Measurements from ENCODE around the gene FGB. TPM values are rescaled to one million over a fixed set of nuclear protein-coding genes. Genes with fewer than 3 reads are reported as not detected.

FGB gene
- total and polyA plus RNA-seq, 2 of the 13 experiments (the other 11 are each of a cell fraction or from before 2014, with no cell fraction given), result 226 to 784 TPM

DNA sequence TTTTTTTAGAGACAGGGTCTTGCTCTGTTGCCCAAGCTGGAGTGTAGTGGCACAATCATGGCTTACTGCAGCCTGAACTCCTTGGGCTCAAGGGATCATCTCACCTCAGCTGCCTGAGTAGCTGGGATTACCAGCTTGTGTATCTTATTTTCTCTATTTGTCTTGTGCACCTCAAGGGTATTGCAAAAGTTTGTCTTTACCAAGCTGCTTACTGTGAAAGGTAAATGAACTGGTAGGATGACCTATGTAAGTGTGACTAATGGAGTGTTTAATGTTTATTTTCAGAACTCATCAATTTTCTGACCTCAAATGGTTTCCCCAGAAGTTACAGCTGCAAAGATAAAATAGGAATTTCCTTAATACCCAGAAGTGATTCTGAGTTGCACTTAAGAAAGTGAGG is 33.0 kb downstream of the FGB start (continued):
- TF ChIP-seq MED13 (CRISPR knock-in tag; IDR thresholded peaks at IDR 0.05) (peak; percentile 88), CCDC6 (CRISPR knock-in tag; IDR thresholded peaks at IDR 0.05) (peak; percentile 47; the same call in 1 of the 2 replicates), EP300 (IDR thresholded peaks at IDR 0.05; ENCODE audit: low read depth in 2 of 2, low read length in 2 of 2) (peak in 1 of 2 experiments; percentile 98; a peak in 2 of 4 replicates), EP300 (CRISPR knock-in tag; IDR thresholded peaks at IDR 0.05; ENCODE audit: borderline replicate concordance) (peak; percentile 83; the same call in 1 of the 2 replicates), MTF1 (CRISPR knock-in tag; IDR thresholded peaks at IDR 0.05) (no peak), ZKSCAN8 (CRISPR knock-in tag; IDR thresholded peaks at IDR 0.05; ENCODE audit: borderline replicate concordance) (0 out of 2 replicates have a peak, but pooled peaks have one; percentile 30), NR2F6 (IDR thresholded peaks at IDR 0.05) (peak; percentile 87), NR2F6 (CRISPR knock-in tag; IDR thresholded peaks at IDR 0.05) (peak; percentile 84), POGZ (CRISPR knock-in tag; IDR thresholded peaks at IDR 0.05) (peak; percentile 65), ZNF121 (CRISPR knock-in tag; IDR thresholded peaks at IDR 0.05) (peak; percentile 94), HMG20A (CRISPR knock-in tag; IDR thresholded peaks at IDR 0.05; ENCODE audit: borderline replicate concordance) (peak; percentile 99), ZBTB20 (CRISPR knock-in tag; IDR thresholded peaks at IDR 0.05; ENCODE audit: borderline replicate concordance, low read depth) (peak; percentile 88; the same call in 1 of the 2 replicates), ESRRA (CRISPR knock-in tag; IDR thresholded peaks at IDR 0.05; ENCODE audit: low read depth) (0 out of 2 replicates have a peak, but pooled peaks have one; percentile 30), ZNF564 (CRISPR knock-in tag; IDR thresholded peaks at IDR 0.05) (0 out of 2 replicates have a peak, but pooled peaks have one; percentile 27), NR2F1 (CRISPR knock-in tag; IDR thresholded peaks at IDR 0.05) (peak; percentile 54 to 81), HNRNPLL (IDR thresholded peaks at IDR 0.05; ENCODE audit: low read depth, low read length, poor library complexity, severe bottlenecking) (no peak), CREM (IDR thresholded peaks at IDR 0.05) (peak; percentile 85), CREM (CRISPR knock-in tag; IDR thresholded peaks at IDR 0.05) (no peak), KLF13 (CRISPR knock-in tag; IDR thresholded peaks at IDR 0.05) (no peak)
- TF ChIP-seq, protein P1, sequence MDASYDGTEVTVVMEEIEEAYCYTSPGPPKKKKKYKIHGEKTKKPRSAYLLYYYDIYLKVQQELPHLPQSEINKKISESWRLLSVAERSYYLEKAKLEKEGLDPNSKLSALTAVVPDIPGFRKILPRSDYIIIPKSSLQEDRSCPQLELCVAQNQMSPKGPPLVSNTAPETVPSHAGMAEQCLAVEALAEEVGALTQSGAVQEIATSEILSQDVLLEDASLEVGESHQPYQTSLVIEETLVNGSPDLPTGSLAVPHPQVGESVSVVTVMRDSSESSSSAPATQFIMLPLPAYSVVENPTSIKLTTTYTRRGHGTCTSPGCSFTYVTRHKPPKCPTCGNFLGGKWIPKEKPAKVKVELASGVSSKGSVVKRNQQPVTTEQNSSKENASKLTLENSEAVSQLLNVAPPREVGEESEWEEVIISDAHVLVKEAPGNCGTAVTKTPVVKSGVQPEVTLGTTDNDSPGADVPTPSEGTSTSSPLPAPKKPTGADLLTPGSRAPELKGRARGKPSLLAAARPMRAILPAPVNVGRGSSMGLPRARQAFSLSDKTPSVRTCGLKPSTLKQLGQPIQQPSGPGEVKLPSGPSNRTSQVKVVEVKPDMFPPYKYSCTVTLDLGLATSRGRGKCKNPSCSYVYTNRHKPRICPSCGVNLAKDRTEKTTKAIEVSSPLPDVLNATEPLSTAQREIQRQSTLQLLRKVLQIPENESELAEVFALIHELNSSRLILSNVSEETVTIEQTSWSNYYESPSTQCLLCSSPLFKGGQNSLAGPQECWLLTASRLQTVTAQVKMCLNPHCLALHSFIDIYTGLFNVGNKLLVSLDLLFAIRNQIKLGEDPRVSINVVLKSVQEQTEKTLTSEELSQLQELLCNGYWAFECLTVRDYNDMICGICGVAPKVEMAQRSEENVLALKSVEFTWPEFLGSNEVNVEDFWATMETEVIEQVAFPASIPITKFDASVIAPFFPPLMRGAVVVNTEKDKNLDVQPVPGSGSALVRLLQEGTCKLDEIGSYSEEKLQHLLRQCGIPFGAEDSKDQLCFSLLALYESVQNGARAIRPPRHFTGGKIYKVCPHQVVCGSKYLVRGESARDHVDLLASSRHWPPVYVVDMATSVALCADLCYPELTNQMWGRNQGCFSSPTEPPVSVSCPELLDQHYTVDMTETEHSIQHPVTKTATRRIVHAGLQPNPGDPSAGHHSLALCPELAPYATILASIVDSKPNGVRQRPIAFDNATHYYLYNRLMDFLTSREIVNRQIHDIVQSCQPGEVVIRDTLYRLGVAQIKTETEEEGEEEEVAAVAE (CRISPR knock-in tag; IDR thresholded peaks at IDR 0.05; ENCODE audit: borderline replicate concordance), result no peak
- TF ChIP-seq, protein P2, sequence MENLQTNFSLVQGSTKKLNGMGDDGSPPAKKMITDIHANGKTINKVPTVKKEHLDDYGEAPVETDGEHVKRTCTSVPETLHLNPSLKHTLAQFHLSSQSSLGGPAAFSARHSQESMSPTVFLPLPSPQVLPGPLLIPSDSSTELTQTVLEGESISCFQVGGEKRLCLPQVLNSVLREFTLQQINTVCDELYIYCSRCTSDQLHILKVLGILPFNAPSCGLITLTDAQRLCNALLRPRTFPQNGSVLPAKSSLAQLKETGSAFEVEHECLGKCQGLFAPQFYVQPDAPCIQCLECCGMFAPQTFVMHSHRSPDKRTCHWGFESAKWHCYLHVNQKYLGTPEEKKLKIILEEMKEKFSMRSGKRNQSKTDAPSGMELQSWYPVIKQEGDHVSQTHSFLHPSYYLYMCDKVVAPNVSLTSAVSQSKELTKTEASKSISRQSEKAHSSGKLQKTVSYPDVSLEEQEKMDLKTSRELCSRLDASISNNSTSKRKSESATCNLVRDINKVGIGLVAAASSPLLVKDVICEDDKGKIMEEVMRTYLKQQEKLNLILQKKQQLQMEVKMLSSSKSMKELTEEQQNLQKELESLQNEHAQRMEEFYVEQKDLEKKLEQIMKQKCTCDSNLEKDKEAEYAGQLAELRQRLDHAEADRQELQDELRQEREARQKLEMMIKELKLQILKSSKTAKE (CRISPR knock-in tag; IDR thresholded peaks at IDR 0.05; ENCODE audit: borderline replicate concordance), result peak; percentile 47; the same call in 1 of the 2 replicates
- TF ChIP-seq, protein P3, sequence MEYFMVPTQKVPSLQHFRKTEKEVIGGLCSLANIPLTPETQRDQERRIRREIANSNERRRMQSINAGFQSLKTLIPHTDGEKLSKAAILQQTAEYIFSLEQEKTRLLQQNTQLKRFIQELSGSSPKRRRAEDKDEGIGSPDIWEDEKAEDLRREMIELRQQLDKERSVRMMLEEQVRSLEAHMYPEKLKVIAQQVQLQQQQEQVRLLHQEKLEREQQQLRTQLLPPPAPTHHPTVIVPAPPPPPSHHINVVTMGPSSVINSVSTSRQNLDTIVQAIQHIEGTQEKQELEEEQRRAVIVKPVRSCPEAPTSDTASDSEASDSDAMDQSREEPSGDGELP (IDR thresholded peaks at IDR 0.05; ENCODE audit: borderline replicate concordance, low read depth), result 0 out of 2 replicates have a peak, but pooled peaks have one; percentile 19
- TF ChIP-seq, protein P4, sequence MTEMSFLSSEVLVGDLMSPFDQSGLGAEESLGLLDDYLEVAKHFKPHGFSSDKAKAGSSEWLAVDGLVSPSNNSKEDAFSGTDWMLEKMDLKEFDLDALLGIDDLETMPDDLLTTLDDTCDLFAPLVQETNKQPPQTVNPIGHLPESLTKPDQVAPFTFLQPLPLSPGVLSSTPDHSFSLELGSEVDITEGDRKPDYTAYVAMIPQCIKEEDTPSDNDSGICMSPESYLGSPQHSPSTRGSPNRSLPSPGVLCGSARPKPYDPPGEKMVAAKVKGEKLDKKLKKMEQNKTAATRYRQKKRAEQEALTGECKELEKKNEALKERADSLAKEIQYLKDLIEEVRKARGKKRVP (CRISPR knock-in tag; IDR thresholded peaks at IDR 0.05), result peak in 1 of 2 experiments; percentile 80; a peak in 2 of 4 replicates
